Right ventricle myocardium superior (tissue), 1 donor: Measurements from ENCODE around the gene CD3D. TPM values are rescaled to one million over a fixed set of nuclear protein-coding genes. Genes with fewer than 3 reads are reported as not detected.

ENCODE experiments used
- ATAC-seq: fragments of 200-7000 bp; cut with Tn5 transposase; one replicate; pipeline ENCODE4 v1.9.1; 2020; ENCODE audit warnings: mild to moderate bottlenecking; ENCODE audit not compliant: poor library complexity
- DNase-seq: peaks from one replicate; pipeline ENCODE4 v3.0.0-alpha.2; 2020
- intact Hi-C: fragments of 100-400 bp; cut with DNase I; formaldehyde crosslinking; loops from one replicate; pipeline ENCODE4 v1.11.2; 2022
- long read RNA-seq: library from polyadenylated mRNA; unstranded; transcript quantifications from one replicate; pipeline ENCODE4 v2.0.0, GENCODE V29; 2021
- total RNA-seq: library from RNA; stranded (reverse); fragmentation: NEBNext Ultra II Directional; extraction: Animal tissue kit (Norgen Biotek cat#: 25700); gene quantifications from one replicate; pipeline ENCODE4 v1.2.1, GENCODE V29; 2021
- donor health status: DM: no; HTN: yes; CAD: no; lungs with severe emphysema.

Gene CD3D
- total RNA-seq: 0.62 TPM
- long read RNA-seq: 0 reads

GRCh38 chr11:118342503-118343161 lies at the start of gene CD3D:
Gene CD3D, minus strand, starts transcription at chr11:118342705. Its CDS starts 98 bp downstream, at chr11:118342607.
- DNase-seq (no peak), ATAC-seq (no peak)
- intact Hi-C loops: no loop called here

- DNase-seq: no peak
- intact Hi-C loops: no loop called here
- no peak for ATAC-seq
Observed at GRCh38 chr11:118383657-118384056, 41.2 kb upstream of the CD3D start.

DNA sequence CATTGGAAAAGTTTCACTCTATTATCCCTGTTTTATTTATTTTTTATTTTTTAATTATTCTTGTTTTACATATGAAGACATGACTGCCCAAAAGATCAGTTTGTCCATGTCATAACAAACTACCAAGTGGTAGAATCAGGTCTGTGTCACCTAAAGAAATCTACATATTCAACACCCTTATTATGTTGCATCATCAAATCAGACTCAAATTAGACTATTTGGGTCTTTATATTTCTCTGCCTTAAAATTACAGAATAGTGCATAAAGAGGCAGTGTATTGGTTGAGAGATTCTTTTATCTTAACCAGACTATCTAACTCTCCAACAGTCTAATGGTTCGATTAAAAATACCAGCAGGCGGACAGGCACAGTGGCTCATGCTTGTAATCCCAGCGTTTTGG lies 40.4 kb upstream of the CD3D start:
- ATAC-seq (no peak), DNase-seq (no peak)
- intact Hi-C loops: no loop called here

- DNase-seq (no peak), ATAC-seq (peak; percentile 38)
- intact Hi-C loops: no loop called here
Observed at GRCh38 chr11:118380571-118380970, 38.1 kb upstream of the CD3D start.

GRCh38 chr11:118379497-118379896 lies 37.0 kb upstream of the CD3D start:
- intact Hi-C loops: no loop called here
- ATAC-seq (no peak), DNase-seq (no peak)

DNA sequence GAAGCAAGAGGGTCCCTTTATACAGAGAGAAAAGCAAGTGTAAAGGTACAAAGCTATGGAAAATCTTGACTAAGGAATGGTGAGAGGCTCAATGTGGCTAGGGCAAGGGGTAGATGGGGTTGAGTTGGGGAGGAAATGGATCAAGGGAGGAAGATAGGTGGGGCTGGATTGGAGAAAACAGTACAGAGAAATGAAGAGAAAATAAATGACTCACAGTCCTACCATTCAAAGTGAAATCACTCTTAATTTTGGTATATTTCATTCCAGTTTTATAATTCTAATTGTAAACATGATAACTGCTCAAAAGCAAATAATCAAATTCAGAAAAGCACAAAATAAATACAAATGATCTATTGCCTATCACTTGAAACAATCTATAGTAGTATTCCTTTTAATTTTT lies 33.5 kb upstream of the CD3D start:
- no peak for ATAC-seq
- no peak for DNase-seq
- intact Hi-C loops: no loop called here

GRCh38 chr11:118374729-118375128 lies 32.2 kb upstream of the CD3D start:
- DNase-seq (no peak), ATAC-seq (no peak)
- intact Hi-C loops: no loop called here

- no peak for ATAC-seq
- intact Hi-C loops: no loop called here
- DNase-seq: no peak
Observed at GRCh38 chr11:118373871-118374270, 31.4 kb upstream of the CD3D start.

DNA sequence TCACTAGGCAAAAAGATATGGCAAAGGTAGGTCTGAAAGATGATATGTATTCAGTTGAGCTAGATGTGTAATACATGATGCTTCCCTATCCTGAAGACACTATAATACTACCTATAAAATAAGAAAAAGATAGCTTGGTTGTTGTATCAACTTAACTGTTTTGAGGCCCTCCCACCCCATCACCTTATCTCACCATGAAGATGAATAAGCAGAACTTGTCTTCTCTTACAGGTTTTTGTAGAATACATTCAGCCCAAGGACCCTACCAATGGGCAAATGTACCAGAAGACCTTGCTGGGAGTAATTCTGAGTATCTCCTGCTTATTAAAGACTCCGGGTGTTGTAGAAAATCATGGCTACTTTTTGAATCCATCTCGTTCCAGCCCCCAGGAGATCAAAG lies 30.8 kb upstream of the CD3D start:
- DNase-seq (no peak), ATAC-seq (no peak)
- intact Hi-C loops: no loop called here

- DNase-seq: no peak
- intact Hi-C loops: no loop called here
- ATAC-seq: no peak
Observed at GRCh38 chr11:118370774-118371173, 28.3 kb upstream of the CD3D start.

DNA sequence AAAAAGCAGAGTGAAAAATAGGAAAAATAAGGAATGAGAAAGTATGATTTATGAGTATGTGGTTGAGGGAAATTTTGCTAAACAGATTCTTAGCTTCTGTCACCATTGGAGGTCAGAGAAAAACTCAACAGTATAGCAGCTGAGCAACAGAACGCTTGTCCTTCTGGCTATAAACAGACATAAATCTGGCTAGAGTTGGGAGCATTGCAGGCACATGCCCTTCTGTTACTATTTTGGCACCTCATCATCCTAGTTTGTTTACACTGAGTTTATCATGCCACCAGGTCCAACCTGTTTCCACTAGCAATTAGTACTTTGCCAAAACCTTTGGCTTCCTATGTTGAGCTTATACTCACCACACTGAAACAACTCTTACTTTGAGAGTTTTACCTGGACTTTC lies 23.8 kb upstream of the CD3D start:
- intact Hi-C loops: no loop called here
- ATAC-seq: peak; percentile 95
- DNase-seq: no peak

GRCh38 chr11:118364956-118365615 lies 22.6 kb upstream of the CD3D start:
- ATAC-seq (no peak), DNase-seq (no peak)
- intact Hi-C loops: no loop called here

- DNase-seq: peak; percentile 98
- intact Hi-C loops: no loop called here
- peak; percentile 98 for ATAC-seq
Observed at GRCh38 chr11:118359295-118359958, 16.9 kb upstream of the CD3D start, which contains the start of gene UBE4A. Gene UBE4A, plus strand, starts transcription at chr11:118359600. Its CDS starts 5,481 bp downstream, at chr11:118365081.

DNA sequence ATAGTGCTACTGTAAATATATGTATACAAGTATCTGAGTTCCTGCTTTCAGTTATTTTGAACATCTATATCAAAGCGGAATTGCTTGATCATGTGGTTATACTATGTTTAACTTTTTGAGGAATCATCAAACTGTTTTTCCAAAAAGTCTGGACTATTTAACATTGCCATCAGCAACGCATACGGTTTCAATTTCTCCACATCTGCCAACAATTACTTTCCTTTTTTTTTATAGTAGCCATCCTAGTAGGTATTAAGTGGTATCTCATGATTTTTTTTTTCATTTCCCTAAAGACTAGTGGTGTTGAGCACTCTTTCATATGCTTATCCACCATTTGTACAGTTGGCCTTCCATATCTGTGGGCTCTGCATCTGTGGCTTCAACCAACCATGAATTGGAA lies 15.6 kb upstream of the CD3D start:
- intact Hi-C loops: no loop called here
- ATAC-seq (no peak), DNase-seq (no peak)

GRCh38 chr11:118353084-118353710 lies 10.7 kb upstream of the CD3D start:
- ATAC-seq (no peak), DNase-seq (no peak)
- intact Hi-C loops: loop anchor here (5.0 kb wide), 2 partner anchors 56 to 156 kb away; no protein-coding TSS in a partner anchor

DNA sequence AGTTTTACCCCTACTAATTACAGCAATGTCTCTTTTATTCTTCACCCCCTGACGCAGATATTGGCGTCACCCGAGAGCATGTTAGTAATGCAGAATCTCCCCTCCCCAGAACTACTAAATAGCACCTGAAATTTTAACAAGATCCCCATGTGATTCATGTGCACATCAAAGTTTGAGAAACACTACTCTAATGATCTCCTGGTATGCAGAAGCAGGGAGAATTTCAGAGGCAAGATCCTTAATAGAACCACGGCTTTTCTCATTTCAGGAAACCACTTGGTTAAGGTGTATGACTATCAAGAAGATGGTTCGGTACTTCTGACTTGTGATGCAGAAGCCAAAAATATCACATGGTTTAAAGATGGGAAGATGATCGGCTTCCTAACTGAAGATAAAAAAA lies 7.0 kb upstream of the CD3D start:
- intact Hi-C loops: no loop called here
- DNase-seq: no peak
- no peak for ATAC-seq

DNA sequence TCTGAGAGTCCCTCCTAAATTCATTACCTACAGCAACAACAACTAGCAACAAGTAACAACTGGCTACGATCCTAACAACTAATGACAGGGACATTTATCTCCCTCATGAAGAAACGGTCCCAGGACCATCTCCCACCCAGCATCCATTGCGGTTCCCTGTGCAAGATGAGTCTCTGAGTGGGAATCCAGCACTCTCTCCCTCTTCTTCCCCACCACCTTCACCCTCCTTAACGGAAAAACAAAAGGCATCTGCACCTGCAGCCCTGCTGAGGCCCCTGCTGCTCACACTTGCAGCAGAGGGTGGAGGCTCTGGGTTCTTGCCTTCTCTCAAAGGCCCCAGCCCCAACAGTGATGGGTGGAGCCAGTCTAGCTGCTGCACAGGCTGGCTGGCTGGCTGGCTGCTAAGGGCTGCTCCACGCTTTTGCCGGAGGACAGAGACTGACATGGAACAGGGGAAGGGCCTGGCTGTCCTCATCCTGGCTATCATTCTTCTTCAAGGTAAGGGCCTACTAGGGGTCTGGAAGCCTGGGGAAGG lies 1.5 kb upstream of the CD3D start, which contains the start of gene CD3G:
TSS of gene CD3G (plus strand) at position 364 of the 535 bp plus-strand sequence. CDS start at position 444, 80 bp downstream.
- DNase-seq (no peak), ATAC-seq (no peak)
- intact Hi-C loops: no loop called here

GRCh38 chr11:118343248-118343647 lies 743 bp upstream of the CD3D start:
- ATAC-seq: no peak
- intact Hi-C loops: no loop called here
- no peak for DNase-seq

GRCh38 chr11:118341815-118342489 lies 553 bp downstream of the CD3D start:
- no peak for DNase-seq
- no peak for ATAC-seq
- intact Hi-C loops: no loop called here
